ENCODE results near the gene RFX1. TPM values are rescaled to one million over a fixed set of nuclear protein-coding genes. Genes with fewer than 3 reads are reported as not detected.

Gene RFX1
- total RNA-seq, 4 donors from 2014 or later: 2.0 to 5.9 (median 3.9) TPM

- Histone ChIP-seq H3K4me1 (no peaks in the 10 kb centered on the region), H3K4me3 (no peak overlapping the region), H3K9me3 (no peaks in the 10 kb centered on the region), H3K36me3 (no peaks in the 10 kb centered on the region), H3K27ac (no peak overlapping the region), H3K27me3 (no peaks in the 10 kb centered on the region)
- ATAC-seq: no peak
- no peak for TF ChIP-seq POLR2A (IDR thresholded peaks at IDR 0.05)
- no peak for TF ChIP-seq EP300 (IDR thresholded peaks at IDR 0.05)
- TF ChIP-seq CTCF (IDR thresholded peaks at IDR 0.05): no peak
- 63 to 83% methylated on average over 5 to 6 of the region's 6 CpGs for WGBS, 2 donors (ENCODE audit: low coverage in 1 of 2)
These were observed 13.0 kb upstream of the RFX1 start for GRCh38 chr19:14019100-14019499.

DNA sequence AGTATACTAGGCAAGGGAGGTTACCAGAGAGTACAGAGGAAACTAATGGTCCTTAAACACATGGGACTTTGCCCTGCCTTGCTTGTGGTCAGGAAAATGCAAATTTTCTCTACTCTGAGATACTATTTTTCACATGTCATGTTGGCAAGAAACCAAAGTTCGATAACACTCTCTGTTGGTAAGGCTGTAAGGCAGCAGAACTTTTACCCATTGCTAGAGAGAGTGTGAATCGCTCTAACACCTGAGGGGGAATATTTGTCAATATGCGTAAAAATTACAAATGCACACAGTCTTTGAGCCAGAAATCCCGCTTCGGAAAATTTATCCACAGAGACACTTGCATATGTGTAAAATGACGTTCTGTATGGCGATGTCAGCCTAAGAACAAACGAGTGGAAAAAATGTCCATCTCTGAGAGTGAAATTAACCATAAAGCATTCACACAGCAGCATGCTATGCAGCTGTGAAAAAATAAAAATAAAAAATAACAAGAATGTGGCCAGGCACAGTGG lies 9.5 kb upstream of the RFX1 start:
- H3K36me3 ChIP-seq: no peaks in the 10 kb centered on the region
- H3K27ac ChIP-seq: no peak overlapping the region
- H3K27me3 ChIP-seq: no peaks in the 10 kb centered on the region
- no peak overlapping the region for H3K4me3 ChIP-seq
- H3K4me1 ChIP-seq: no peaks in the 10 kb centered on the region
- H3K9me3 ChIP-seq: no peaks in the 10 kb centered on the region
- no peak for TF ChIP-seq CTCF (IDR thresholded peaks at IDR 0.05)
- no peak for TF ChIP-seq POLR2AphosphoS5 (IDR thresholded peaks at IDR 0.05)
- TF ChIP-seq POLR2A (IDR thresholded peaks at IDR 0.05): no peak
- TF ChIP-seq EP300 (IDR thresholded peaks at IDR 0.05): no peak
- ATAC-seq: no peak
- 59 to 78% methylated on average over 4 to 8 of the region's 8 CpGs for WGBS, 2 donors (ENCODE audit: low coverage in 1 of 2)

GRCh38 chr19:14012378-14012915 lies 6.3 kb upstream of the RFX1 start:
- H3K4me1 ChIP-seq: no peaks in the 10 kb centered on the region
- ATAC-seq: no peak

GRCh38 chr19:14006766-14007562 lies 844 bp upstream of the RFX1 start:
- H3K36me3 ChIP-seq: no peaks in the 10 kb centered on the region
- H3K4me3 ChIP-seq: peak overlapping the region; percentile 78 to 89
- TF ChIP-seq EP300 (IDR thresholded peaks at IDR 0.05): no peak
- TF ChIP-seq POLR2AphosphoS5 (IDR thresholded peaks at IDR 0.05): peak; percentile 62
- peak in 1 of 4 experiments; percentile 12 for TF ChIP-seq CTCF (IDR thresholded peaks at IDR 0.05)
- TF ChIP-seq POLR2A (IDR thresholded peaks at IDR 0.05): peak; percentile 58 to 60
- 30 to 66% methylated on average over 3 to 8 of the region's 56 CpGs for WGBS, 2 donors (ENCODE audit: low coverage in 1 of 2)
- no peaks in the 10 kb centered on the region for H3K9me3 ChIP-seq
- ATAC-seq: peak; percentile 50
- no peaks in the 10 kb centered on the region for H3K27me3 ChIP-seq
- H3K4me1 ChIP-seq: peaks cover 0 to 41% (median 18%) of the 10 kb centered on the region in 3 donors
- H3K27ac ChIP-seq: peak overlapping the region; percentile 95 to 99 (median 98)

More at GRCh38 chr19:14012378-14012915, 6.3 kb upstream of the RFX1 start:
- TF ChIP-seq EP300 (IDR thresholded peaks at IDR 0.05) (no peak), CTCF (IDR thresholded peaks at IDR 0.05) (no peak), POLR2A (IDR thresholded peaks at IDR 0.05) (no peak), POLR2AphosphoS5 (IDR thresholded peaks at IDR 0.05) (no peak)
- WGBS, 2 donors (ENCODE audit: low coverage in 1 of 2): 69 to 92% methylated on average over 2 of the region's 2 CpGs
- no peaks in the 10 kb centered on the region for H3K36me3 ChIP-seq
- H3K27ac ChIP-seq: no peak overlapping the region
- no peak overlapping the region for H3K4me3 ChIP-seq
- H3K9me3 ChIP-seq: no peaks in the 10 kb centered on the region
- H3K27me3 ChIP-seq: no peaks in the 10 kb centered on the region
